ENCODE data around the gene CCDC91.
"Not testable (repeated sequence)": the region's sequence is repeated elsewhere in the genome, so short reads cannot be mapped to it uniquely, and the experiment has no call there.

Gene CCDC91

GRCh38 chr12:28456934-28457710 is 266.9 kb downstream of the CCDC91 start:
- DNase-seq (ENCODE audit: low read depth in 1 of 2, low spot score in 1 of 2): no peak

GRCh38 chr12:28457785-28458184 is 267.5 kb downstream of the CCDC91 start:
- no peak for DNase-seq (ENCODE audit: low read depth in 1 of 2, low spot score in 1 of 2)

GRCh38 chr12:28459481-28459880 is 269.2 kb downstream of the CCDC91 start:
- DNase-seq (ENCODE audit: low read depth in 1 of 2, low spot score in 1 of 2): no peak

GRCh38 chr12:28460420-28461130 is 270.3 kb downstream of the CCDC91 start:
- no peak for DNase-seq (ENCODE audit: low read depth in 1 of 2, low spot score in 1 of 2)

GRCh38 chr12:28463396-28463795 is 273.1 kb downstream of the CCDC91 start:
- DNase-seq (ENCODE audit: low read depth in 1 of 2, low spot score in 1 of 2): no peak

- DNase-seq (ENCODE audit: low read depth in 1 of 2, low spot score in 1 of 2): not testable (repeated sequence)
Measured at GRCh38 chr12:28471762-28472161, 281.5 kb downstream of the CCDC91 start.

- not testable (repeated sequence) for DNase-seq (ENCODE audit: low read depth in 1 of 2, low spot score in 1 of 2)
Measured at GRCh38 chr12:28476206-28476605, 285.9 kb downstream of the CCDC91 start.

- DNase-seq (ENCODE audit: low read depth in 1 of 2, low spot score in 1 of 2): not testable (repeated sequence)
Measured at GRCh38 chr12:28479097-28479496, 288.8 kb downstream of the CCDC91 start.

GRCh38 chr12:28479683-28480082 is 289.4 kb downstream of the CCDC91 start:
- no peak for DNase-seq (ENCODE audit: low read depth in 1 of 2, low spot score in 1 of 2)

- DNase-seq (ENCODE audit: low read depth in 1 of 2, low spot score in 1 of 2): no peak
Measured at GRCh38 chr12:28484156-28484555, 293.9 kb downstream of the CCDC91 start.

- no peak for DNase-seq (ENCODE audit: low read depth in 1 of 2, low spot score in 1 of 2)
Measured at GRCh38 chr12:28486521-28486920, 296.3 kb downstream of the CCDC91 start.

GRCh38 chr12:28489246-28489645 is 299.0 kb downstream of the CCDC91 start:
- no peak for DNase-seq (ENCODE audit: low read depth in 1 of 2, low spot score in 1 of 2)

GRCh38 chr12:28497889-28498411 is 307.7 kb downstream of the CCDC91 start:
- DNase-seq (ENCODE audit: low read depth in 1 of 2, low spot score in 1 of 2): peak in 1 of 2 donors; percentile 8

GRCh38 chr12:28498850-28499249 is 308.6 kb downstream of the CCDC91 start:
- no peak for DNase-seq (ENCODE audit: low read depth in 1 of 2, low spot score in 1 of 2)

GRCh38 chr12:28500373-28501024 is 310.2 kb downstream of the CCDC91 start:
- no peak for DNase-seq (ENCODE audit: low read depth in 1 of 2, low spot score in 1 of 2)

GRCh38 chr12:28506271-28506670 is 316.0 kb downstream of the CCDC91 start:
- no peak for DNase-seq (ENCODE audit: low read depth in 1 of 2, low spot score in 1 of 2)

- no peak for DNase-seq (ENCODE audit: low read depth in 1 of 2, low spot score in 1 of 2)
Measured at GRCh38 chr12:28507033-28507432, 316.8 kb downstream of the CCDC91 start.

GRCh38 chr12:28507867-28508266 is 317.6 kb downstream of the CCDC91 start:
- no peak for DNase-seq (ENCODE audit: low read depth in 1 of 2, low spot score in 1 of 2)

- DNase-seq (ENCODE audit: low read depth in 1 of 2, low spot score in 1 of 2): no peak
Measured at GRCh38 chr12:28512406-28512805, 322.1 kb downstream of the CCDC91 start.

- no peak for DNase-seq (ENCODE audit: low read depth in 1 of 2, low spot score in 1 of 2)
Measured at GRCh38 chr12:28512876-28513275, 322.6 kb downstream of the CCDC91 start.

- no peak for DNase-seq (ENCODE audit: low read depth in 1 of 2, low spot score in 1 of 2)
Measured at GRCh38 chr12:28513983-28514382, 323.7 kb downstream of the CCDC91 start.

GRCh38 chr12:28517101-28517500 is 326.8 kb downstream of the CCDC91 start:
- DNase-seq (ENCODE audit: low read depth in 1 of 2, low spot score in 1 of 2): no peak
